Activated T-cell treated with anti-CD3 and anti-CD28 coated beads, Interleukin-2, amount 50 U/mL, for 4 hours (primary cell): Measurements from ENCODE around the gene EAF1. TPM values are rescaled to one million over a fixed set of nuclear protein-coding genes. Genes with fewer than 3 reads are reported as not detected.
A peak's percentile ranks its signal among the peaks of the same experiment; 100 is the strongest.

Source experiments
- ATAC-seq, 2 donors: fragments of 200-7000 bp; cut with Tn5 transposase; one replicate each; pipeline ENCODE4 v1.10.0; 2021
- DNase-seq: peaks from one replicate; pipeline ENCODE4 v3.0.0-alpha.2; 2020
- H3K27me3 Mint-ChIP-seq: one replicate; pipeline ENCODE4 v1.8.0; 2021; ENCODE audit warnings: low read depth, mixed read lengths
- H3K36me3 Mint-ChIP-seq: one replicate; pipeline ENCODE4 v1.8.0; 2022; ENCODE audit warnings: mixed read lengths; ENCODE audit not compliant: insufficient read depth
- H3K4me1 Mint-ChIP-seq: one replicate; pipeline ENCODE4 v1.8.0; 2021; ENCODE audit warnings: low read depth, mixed read lengths
- H3K4me3 Mint-ChIP-seq: one replicate; pipeline ENCODE4 v1.8.0; 2021; ENCODE audit warnings: mild to moderate bottlenecking, moderate library complexity, mixed read lengths
- H3K9me3 Mint-ChIP-seq: one replicate; pipeline ENCODE4 v1.8.0; 2021; ENCODE audit warnings: mixed read lengths
- total RNA-seq, 3 donors: library from RNA; stranded (reverse); gene quantifications; one replicate each; pipeline ENCODE4 v1.2.1, GENCODE V29; 2021

The EAF1 gene
- total RNA-seq, 3 donors from 2014 or later: 21.8 to 33.2 (median 30.7) TPM

DNA sequence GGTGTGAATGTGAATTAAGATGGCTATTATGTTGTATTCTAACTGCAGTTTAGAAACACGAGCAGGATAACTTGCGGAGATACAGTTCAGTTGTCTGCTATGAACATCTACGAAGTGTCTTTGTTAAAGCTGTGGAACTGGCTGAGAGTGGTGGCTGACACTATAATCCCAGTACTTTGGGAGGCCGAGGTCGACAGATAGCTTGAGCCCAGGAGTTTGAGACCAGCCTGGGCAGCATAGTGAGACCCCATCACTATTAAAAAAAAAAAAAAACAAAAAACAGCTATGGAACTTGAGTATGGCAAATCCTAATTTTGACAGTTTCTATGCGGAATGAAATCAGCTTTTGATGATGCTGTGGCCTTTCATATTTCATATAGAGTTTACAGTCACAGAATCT, 1.7 kb downstream of the EAF1 start:
- H3K4me3 Mint-ChIP-seq: peak overlapping the region; percentile 100
- no peaks in the 10 kb centered on the region for H3K9me3 Mint-ChIP-seq
- H3K4me1 Mint-ChIP-seq: peaks cover 52% of the 10 kb centered on the region
- no peaks in the 10 kb centered on the region for H3K27me3 Mint-ChIP-seq
- peaks cover 33% of the 10 kb centered on the region for H3K36me3 Mint-ChIP-seq
- no peak for DNase-seq
- ATAC-seq: no peak

DNA sequence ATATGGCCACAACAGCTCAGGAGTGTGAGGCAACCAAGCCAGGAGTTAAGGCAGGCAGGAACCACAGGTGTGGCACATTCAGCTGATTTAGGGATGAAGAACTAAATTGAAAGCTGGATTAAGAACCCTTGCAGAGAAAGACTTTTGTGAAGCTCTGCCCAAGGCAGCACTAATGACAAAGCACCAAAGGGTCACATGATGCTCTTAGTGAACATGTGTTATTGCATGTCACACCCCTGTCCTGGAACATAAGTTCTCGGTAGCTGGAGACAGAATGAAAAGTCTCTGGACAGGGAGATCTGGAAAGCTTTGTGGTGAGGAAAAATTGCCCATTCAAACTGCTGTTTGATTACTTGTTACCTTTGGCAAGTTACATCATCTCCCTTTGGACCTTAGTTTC, 3.2 kb downstream of the EAF1 start:
- peaks cover 45% of the 10 kb centered on the region for H3K4me1 Mint-ChIP-seq
- no peak for DNase-seq

DNA sequence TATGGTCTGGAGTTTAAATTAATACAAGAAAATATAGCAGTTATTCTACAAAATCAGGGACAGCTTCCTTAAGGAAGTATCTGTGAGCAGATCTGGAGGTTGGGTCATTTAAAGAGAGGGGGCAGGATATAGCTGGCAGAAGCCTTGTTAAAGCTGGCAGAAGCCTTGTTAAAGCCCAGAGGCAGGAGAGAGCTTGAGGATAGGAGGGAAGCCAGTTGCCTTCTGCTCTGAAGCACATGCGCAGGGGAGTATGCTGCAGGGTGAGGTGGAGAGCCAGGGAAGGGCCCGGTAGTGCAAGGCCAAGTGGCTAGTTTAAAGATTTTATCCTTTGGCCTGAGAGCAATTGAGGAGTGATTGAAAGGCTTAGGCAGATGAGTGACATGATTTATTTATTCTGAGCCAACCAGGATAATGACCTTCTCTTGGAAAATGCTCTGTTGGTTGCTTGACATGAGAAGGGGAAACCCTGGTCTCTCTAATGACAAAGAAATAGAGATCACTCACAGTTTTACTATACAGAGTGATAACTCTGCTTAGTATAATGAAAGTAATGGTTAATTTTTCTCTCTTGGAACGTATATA, 3.9 kb downstream of the EAF1 start:
- H3K4me3 Mint-ChIP-seq: no peak overlapping the region
- DNase-seq: no peak
- H3K9me3 Mint-ChIP-seq: no peaks in the 10 kb centered on the region
- ATAC-seq: no peak
- H3K27me3 Mint-ChIP-seq: no peaks in the 10 kb centered on the region
- peaks cover 38% of the 10 kb centered on the region for H3K4me1 Mint-ChIP-seq
- peaks cover 41% of the 10 kb centered on the region for H3K36me3 Mint-ChIP-seq

More for the DNA sequence above, 3.2 kb downstream of the EAF1 start:
- no peaks in the 10 kb centered on the region for H3K9me3 Mint-ChIP-seq
- peaks cover 37% of the 10 kb centered on the region for H3K36me3 Mint-ChIP-seq
- no peak overlapping the region for H3K4me3 Mint-ChIP-seq
- no peaks in the 10 kb centered on the region for H3K27me3 Mint-ChIP-seq
- ATAC-seq: no peak

DNA sequence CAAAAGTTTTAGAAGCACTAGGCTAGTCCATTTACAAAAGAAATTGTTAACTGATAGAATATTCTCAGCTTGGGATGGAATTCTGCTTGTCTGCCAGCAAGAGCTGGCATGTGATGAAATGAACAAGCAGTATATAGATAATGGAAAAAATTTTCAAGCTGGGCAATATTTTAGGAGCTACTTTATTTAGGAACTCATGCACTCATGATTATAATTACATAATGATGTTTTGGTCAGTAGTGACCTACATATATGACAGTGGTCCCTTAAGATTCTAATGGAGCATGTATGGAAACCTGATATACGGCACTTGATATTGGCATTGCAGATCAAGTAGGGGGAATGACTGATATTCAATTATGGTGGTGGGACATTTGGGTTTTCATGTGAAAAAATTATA, 6.1 kb downstream of the EAF1 start:
- Mint-ChIP-seq H3K4me3 (no peak overlapping the region), H3K4me1 (peaks cover 26% of the 10 kb centered on the region), H3K36me3 (peaks cover 51% of the 10 kb centered on the region), H3K9me3 (no peaks in the 10 kb centered on the region), H3K27me3 (no peaks in the 10 kb centered on the region)
- no peak for ATAC-seq
- no peak for DNase-seq

DNA sequence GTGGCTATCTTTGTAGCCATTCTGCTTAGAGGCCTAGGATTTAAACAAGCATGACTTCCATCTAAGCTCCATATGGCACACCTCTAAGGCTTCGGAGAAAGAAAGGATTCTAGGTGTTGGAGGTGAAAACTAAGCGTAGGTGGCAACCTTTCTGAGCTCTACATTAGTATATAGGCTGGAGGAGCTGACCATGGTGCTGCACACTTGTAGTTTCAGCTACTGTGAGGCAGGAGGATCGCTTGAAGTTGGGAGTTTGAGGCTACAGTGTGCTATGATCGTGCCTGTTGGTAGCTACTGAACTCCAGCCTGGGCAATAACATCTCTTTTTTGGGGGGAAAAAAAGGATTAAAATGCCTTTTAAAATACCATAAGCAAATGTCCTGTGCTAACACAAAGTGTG, 7.4 kb downstream of the EAF1 start:
- Mint-ChIP-seq H3K36me3 (peaks cover 60% of the 10 kb centered on the region), H3K4me1 (peaks cover 19% of the 10 kb centered on the region), H3K9me3 (no peaks in the 10 kb centered on the region), H3K4me3 (no peak overlapping the region), H3K27me3 (no peaks in the 10 kb centered on the region)
- ATAC-seq (no peak), DNase-seq (no peak)

DNA sequence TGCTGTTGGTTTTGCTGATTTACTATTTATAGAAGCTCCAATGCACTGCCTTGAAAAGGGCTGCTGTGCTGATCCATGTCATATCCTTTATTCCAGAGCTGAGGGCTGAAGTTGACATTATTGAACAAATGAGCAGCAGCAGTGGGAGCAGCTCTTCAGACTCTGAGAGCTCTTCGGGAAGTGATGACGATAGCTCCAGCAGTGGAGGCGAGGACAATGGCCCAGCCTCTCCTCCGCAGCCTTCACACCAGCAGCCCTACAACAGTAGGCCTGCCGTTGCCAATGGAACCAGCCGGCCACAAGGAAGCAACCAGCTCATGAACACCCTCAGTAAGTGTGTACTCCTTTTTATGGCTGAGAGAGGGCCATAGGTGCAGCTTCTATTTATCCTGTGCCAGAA, 8.8 kb downstream of the EAF1 start:
- DNase-seq (no peak), ATAC-seq (no peak)
- H3K4me3 Mint-ChIP-seq: no peak overlapping the region
- H3K9me3 Mint-ChIP-seq: no peaks in the 10 kb centered on the region
- H3K36me3 Mint-ChIP-seq: peaks cover 66% of the 10 kb centered on the region
- peaks cover 25% of the 10 kb centered on the region for H3K4me1 Mint-ChIP-seq
- no peaks in the 10 kb centered on the region for H3K27me3 Mint-ChIP-seq

DNA sequence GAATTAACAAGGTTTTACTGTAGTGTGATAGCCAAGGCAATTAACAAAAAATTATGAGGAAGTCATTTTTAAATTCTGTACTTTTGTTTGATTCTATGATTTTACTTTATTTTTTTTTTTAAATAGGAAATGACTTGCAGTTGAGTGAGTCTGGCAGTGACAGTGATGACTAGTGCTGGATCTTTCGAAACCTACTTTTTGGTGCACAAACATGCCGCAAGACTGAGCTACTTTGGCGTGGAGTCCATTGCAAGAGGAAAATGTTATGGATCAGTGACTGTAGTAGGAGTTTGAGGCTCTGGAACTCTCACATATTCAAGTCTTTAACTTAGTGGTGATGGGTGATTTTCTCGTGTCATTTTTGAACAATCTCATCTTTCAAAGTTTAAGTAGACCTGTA, 11.6 kb downstream of the EAF1 start:
- H3K4me3 Mint-ChIP-seq: no peak overlapping the region
- peaks cover 18% of the 10 kb centered on the region for H3K4me1 Mint-ChIP-seq
- ATAC-seq (no peak), DNase-seq (no peak)
- H3K27me3 Mint-ChIP-seq: no peaks in the 10 kb centered on the region
- no peaks in the 10 kb centered on the region for H3K9me3 Mint-ChIP-seq
- peaks cover 73% of the 10 kb centered on the region for H3K36me3 Mint-ChIP-seq

DNA sequence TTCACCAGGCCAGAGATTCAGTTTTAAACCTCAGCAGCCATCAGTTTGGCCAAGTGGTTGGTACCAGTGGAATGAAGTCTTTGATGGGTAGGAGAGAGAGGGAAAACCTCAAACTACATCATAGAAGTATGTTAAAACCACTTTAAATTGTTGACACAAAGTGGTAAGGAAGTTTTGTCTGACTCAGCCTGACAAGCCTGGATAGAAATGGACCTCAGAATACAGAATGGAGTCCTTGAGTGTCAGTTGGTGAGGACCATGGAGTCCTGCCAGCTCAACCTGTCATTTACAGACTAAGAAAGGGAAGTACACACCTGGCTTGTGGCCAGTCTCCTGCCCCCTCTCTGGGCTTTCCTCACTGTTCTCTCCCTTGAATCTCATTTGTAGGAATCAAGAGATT, 12.1 kb downstream of the EAF1 start:
- ATAC-seq (no peak), DNase-seq (no peak)
- Mint-ChIP-seq H3K4me3 (no peak overlapping the region), H3K9me3 (no peaks in the 10 kb centered on the region), H3K27me3 (no peaks in the 10 kb centered on the region), H3K36me3 (peaks cover 72% of the 10 kb centered on the region), H3K4me1 (peaks cover 18% of the 10 kb centered on the region)

DNA sequence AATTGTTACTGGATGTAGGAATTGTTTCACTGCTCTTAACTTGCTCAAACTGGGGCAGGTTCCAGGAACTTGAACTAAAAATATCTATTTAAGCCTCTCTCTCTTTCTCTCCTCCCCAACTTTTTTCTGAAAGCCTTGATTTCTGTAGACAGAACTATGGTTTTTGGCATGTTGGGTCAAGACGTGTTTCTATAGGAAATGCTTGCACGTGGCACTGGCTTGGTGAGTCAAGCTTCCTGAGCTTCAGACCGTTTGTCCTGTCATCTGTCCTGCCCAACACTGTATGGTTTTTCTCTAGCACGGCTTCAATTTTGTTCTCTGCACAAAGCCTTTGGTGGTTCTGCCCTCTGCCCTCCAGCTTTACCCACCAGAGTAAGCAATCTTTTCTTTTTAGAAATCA, 13.5 kb downstream of the EAF1 start:
- peaks cover 15% of the 10 kb centered on the region for H3K4me1 Mint-ChIP-seq
- no peak overlapping the region for H3K4me3 Mint-ChIP-seq
- H3K9me3 Mint-ChIP-seq: no peaks in the 10 kb centered on the region
- no peak for DNase-seq
- no peaks in the 10 kb centered on the region for H3K27me3 Mint-ChIP-seq
- H3K36me3 Mint-ChIP-seq: peaks cover 67% of the 10 kb centered on the region
- ATAC-seq: no peak

DNA sequence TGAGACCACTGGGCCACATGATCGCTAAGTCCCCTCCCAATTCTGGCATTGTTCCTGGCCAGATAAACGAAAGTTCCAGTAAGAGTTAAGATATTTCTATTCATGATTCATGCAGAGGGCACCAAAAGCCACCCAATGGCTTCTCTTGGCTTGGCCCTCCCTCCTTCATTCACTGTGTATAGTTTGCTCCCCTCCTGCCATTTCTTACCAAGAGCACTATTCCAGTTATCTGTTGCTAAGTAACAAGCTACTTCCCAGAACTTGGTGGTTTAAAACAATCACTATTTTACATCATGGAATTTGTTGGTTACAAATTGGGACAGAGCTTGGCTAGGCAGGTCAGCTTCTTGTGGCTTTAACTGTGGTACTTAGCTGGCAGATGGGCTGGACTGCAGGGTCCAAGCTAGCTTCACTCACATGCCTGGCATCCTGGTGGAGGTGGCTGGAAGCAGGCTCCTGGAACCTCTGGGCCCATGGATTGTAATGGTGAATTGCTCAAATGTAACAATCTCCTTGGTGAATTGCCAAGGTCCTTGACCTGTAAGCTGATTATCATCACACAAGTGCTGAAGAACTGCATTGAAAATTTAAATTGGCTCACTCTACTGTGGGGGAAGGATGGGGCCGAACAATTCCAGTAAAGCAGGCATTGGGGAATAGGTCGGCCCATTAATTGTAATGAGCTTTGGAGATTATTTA, 16.6 kb downstream of the EAF1 start:
- no peak overlapping the region for H3K4me3 Mint-ChIP-seq
- peaks cover 49% of the 10 kb centered on the region for H3K36me3 Mint-ChIP-seq
- ATAC-seq: no peak
- no peaks in the 10 kb centered on the region for H3K9me3 Mint-ChIP-seq
- no peaks in the 10 kb centered on the region for H3K27me3 Mint-ChIP-seq
- peaks cover 15% of the 10 kb centered on the region for H3K4me1 Mint-ChIP-seq
- no peak for DNase-seq

DNA sequence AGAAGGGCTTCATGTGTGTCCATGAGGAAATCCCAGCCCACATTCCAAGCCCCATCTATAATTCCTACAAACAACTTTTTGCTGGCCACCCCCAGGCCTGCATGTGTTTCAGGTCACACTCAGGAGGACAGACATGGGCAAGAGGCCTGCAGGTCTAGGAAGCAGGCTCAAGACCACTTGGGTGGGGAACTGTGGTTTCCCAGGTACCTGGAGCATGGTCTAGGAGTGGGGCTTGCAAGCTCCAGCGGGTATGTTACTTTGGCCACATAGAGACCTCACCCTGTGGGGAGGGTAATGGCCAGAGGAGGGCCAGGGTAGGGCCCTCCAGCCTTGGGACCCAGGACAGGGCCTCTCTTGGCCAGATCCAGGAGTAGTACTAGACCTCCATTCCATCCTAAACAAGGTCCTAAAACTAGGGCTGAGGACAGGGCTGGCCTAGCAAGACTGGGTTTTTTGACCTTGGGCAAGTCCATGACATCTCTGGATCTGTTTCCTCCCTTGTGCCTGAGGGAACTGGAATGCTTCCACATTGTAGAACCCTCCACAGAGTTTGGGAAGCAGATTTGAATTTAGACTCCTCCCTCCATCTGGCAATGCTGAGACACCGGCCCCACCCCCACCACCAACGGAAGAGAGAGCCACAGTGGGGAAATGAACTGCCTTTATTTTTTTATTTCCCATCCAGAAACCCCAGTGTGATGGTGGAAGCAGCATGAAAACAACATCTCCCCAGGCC, 22.3 kb downstream of the EAF1 start:
- H3K4me1 Mint-ChIP-seq: no peaks in the 10 kb centered on the region
- DNase-seq (no peak), ATAC-seq (no peak)
- no peaks in the 10 kb centered on the region for H3K27me3 Mint-ChIP-seq
- H3K4me3 Mint-ChIP-seq: no peak overlapping the region
- no peaks in the 10 kb centered on the region for H3K9me3 Mint-ChIP-seq
- H3K36me3 Mint-ChIP-seq: peaks cover 14% of the 10 kb centered on the region

DNA sequence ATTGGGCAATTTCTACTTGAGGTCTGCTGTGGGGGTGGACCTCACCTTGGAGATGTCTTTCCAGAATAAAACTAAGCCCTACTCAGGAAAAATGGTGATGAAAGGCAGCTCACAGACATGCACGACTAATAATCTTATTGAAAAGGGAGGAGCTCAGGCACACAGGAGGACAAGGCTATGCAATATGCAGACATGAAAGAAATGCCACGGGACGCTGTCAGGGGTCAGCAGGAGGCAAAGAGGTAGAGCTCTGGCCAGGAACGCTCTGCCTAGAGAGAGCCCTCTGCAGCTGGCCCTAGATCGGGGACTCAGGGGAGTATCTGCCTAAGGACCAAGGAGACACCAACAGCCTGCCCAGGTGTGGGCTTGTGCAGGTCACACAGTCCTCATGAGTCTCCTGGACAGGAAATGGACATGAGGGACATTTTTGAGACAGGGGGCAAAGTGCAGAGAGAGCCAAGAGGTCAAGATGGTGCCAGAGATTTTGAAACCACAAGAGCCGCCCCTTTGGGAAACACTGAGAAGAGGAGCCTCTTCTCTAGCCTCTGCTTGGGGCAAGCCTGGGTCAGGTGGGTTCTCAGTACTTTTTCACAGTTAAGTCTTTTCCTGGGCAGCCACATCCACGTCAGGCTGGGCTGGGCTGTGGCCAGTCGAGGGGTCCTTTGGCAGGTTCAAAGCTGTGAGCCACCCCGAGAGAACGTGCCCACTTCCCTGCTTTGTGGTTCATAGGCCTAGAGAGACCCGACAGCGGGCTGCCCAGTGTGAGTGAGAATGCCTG, 23.2 kb downstream of the EAF1 start:
- H3K4me1 Mint-ChIP-seq: no peaks in the 10 kb centered on the region
- ATAC-seq: no peak

DNA sequence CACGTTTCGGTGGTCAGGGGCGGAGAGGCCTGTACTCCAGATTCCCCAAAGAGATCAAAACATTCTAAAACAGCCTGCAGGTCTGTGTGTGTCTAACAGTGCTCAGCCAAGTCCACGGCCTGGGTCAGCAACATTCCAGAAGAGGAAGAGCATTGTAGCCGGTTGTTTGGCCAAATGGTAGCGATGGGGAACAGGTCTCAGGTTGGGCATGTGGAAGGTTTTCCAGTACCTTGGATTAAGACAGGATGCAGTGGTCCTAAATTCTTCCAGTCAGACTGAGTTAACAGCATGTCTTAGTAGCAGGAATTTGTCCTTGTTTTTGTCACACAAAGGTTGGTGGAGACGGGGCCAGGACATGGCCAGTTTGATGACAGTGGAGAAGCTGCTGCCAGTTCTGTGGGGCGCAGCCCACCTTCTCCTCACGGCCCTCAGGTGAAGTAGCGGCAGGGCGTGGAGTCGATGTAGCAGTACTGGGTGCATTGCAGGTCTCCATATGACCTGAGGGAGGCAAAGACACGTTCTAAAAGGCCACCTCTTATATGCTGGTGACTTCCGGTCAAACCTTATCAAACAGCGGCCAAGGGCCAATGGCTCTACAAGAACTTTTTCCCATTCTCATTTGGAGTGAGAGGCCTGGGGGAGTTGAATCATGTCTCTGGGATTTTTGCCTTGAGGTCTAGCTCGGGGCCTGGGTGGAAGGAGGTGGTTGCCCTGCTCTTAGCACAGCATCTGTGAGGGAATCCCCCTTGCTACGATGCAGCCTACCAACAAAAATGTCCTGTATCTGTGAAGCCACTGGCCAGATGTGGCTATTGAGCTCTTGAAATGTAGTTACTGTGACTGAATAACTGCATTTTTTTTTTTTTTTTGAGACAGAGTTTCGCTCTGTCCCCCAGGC, 24.1 kb downstream of the EAF1 start:
- Mint-ChIP-seq H3K36me3 (peaks cover 11% of the 10 kb centered on the region), H3K27me3 (no peaks in the 10 kb centered on the region), H3K4me1 (no peaks in the 10 kb centered on the region), H3K4me3 (no peak overlapping the region), H3K9me3 (no peaks in the 10 kb centered on the region)
- ATAC-seq: no peak
- DNase-seq: no peak

More for the DNA sequence above, 23.2 kb downstream of the EAF1 start:
- H3K9me3 Mint-ChIP-seq: no peaks in the 10 kb centered on the region
- no peak for DNase-seq
- H3K36me3 Mint-ChIP-seq: peaks cover 11% of the 10 kb centered on the region
- no peaks in the 10 kb centered on the region for H3K27me3 Mint-ChIP-seq
- no peak overlapping the region for H3K4me3 Mint-ChIP-seq

DNA sequence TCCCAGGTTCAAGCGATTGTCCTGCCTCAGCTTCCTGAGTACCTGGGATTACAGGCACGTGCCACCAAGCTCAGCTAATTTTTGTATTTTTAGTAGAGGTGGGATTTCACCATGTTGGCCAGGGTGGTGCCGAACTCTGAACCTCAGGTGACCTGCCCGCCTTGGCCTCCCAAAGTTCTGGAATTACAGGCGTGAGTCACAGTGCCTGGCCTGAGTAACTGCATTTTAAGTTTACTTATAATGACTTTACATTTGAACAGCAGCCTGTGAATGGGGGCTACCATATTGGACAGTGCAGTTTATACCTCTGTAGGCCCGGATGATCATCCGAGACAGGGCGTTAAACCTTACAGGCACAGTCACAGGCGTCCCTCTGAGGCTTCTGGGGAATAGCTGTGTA, 24.8 kb downstream of the EAF1 start:
- no peak overlapping the region for H3K4me3 Mint-ChIP-seq
- H3K4me1 Mint-ChIP-seq: no peaks in the 10 kb centered on the region
- DNase-seq: no peak
- H3K9me3 Mint-ChIP-seq: no peaks in the 10 kb centered on the region
- peaks cover 11% of the 10 kb centered on the region for H3K36me3 Mint-ChIP-seq
- H3K27me3 Mint-ChIP-seq: no peaks in the 10 kb centered on the region
- ATAC-seq: no peak
